Transverse colon (tissue), 3 donors: ENCODE data around the gene ZNF850.
"Not testable (repeated sequence)": the region's sequence is repeated elsewhere in the genome, so short reads cannot be mapped to it uniquely, and the experiment has no call there.

Experiments
- POLR2A ChIP-seq: fragments of 450-650 bp; IDR thresholded peaks from one replicate; pipeline ENCODE4 v1.6.1; 2016; ENCODE audit warnings: antibody characterized with exemption, mild to moderate bottlenecking, moderate library complexity
- TF ChIP-seq, protein P1 (sequence below), 5 experiments: fragments of 200-600 bp in 3 of 5; fragments of 450-650 bp in 2 of 5; sonication (generic) in 3 of 5; IDR thresholded peaks; 1 replicate in 2 of 5; 2 replicates in 3 of 5; pipeline ENCODE4 v1.5.1; 2016 to 2017; ENCODE audit warnings: antibody characterized with exemption in 5 of 5, inconsistent platforms in 3 of 5, mild to moderate bottlenecking in 2 of 5, moderate library complexity in 1 of 5

DNA sequence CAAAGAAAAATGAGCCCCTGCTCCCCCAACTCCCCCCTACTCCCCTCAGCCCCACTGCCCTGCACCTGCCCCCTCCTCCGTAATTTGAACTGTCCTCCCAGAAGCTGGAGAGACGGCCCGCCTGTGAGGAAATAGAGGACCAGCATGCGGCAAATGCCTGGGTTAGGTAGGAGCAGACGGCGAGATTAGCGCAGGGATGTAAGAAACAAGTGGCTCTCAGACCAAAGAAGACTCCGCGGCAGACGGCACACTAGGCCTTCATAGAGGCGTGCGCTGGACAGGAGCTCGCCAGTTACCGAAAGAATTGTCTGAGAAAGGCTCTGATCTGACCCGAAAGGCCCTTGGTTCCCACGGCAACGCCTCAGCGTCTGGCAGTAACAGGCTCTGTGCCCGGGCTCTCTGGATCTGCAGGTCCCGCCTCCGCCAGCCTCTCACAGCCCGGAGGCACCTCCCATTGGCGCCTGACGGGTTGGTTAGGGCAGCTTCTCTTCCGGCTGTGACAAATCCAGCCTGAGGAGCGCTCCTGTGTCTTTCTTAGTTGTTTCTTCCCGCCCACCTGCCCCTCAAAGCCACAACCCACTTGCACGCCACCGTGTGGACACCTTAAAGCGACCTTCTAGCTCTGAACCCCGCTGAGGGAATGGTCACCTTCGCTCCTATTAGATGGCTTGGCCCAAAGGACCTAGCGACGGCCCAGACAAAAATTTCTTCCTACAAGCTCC is 19.0 kb upstream of the ZNF850 start:
- TF ChIP-seq POLR2A, result not testable (repeated sequence)
- TF ChIP-seq, protein P1, sequence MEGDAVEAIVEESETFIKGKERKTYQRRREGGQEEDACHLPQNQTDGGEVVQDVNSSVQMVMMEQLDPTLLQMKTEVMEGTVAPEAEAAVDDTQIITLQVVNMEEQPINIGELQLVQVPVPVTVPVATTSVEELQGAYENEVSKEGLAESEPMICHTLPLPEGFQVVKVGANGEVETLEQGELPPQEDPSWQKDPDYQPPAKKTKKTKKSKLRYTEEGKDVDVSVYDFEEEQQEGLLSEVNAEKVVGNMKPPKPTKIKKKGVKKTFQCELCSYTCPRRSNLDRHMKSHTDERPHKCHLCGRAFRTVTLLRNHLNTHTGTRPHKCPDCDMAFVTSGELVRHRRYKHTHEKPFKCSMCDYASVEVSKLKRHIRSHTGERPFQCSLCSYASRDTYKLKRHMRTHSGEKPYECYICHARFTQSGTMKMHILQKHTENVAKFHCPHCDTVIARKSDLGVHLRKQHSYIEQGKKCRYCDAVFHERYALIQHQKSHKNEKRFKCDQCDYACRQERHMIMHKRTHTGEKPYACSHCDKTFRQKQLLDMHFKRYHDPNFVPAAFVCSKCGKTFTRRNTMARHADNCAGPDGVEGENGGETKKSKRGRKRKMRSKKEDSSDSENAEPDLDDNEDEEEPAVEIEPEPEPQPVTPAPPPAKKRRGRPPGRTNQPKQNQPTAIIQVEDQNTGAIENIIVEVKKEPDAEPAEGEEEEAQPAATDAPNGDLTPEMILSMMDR (IDR thresholded peaks at IDR 0.05), result not testable (repeated sequence)
